ENCODE measurements around the gene KIF26A. TPM values are rescaled to one million over a fixed set of nuclear protein-coding genes. Genes with fewer than 3 reads are reported as not detected.

Gene KIF26A
- total RNA-seq, 2 donors from 2014 or later, result 2.0 to 3.9 TPM

DNA sequence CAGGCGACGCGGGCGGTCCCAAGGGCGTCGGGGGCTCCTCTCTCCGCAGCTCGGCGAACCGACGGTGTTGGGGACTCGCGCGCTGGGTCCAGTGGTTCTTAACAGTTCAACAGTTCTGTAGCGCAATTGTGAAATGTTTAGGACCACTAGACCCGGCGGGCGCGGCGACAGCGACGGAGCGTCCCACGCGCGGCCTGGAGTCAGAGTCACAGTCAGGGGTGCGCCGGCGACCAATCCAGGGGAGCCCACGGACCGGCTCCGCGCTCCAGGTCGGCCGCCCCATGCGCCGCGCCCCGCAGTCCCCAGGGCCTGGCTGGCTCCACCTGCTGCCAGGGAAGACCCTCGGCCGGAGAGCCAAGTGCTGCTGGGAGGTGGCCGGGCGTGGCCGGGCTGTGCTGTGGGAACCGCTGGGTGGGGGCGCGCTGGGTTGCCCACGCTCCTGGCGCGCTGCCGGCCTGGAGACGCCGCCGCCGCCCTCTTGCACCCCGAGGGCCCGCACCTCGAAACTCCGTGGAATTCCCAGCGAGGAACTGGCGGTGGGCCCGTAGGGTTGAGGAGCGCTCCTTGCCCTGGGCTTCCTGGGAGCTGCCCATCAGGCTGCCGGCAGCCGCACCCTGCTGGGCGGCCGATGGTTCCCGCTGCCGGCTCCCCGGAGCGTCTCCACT is 20.9 kb upstream of the KIF26A start:
- DNase-seq (ENCODE audit: low spot score) (no peak), ATAC-seq (ENCODE audit: insufficient number of reproducible peaks, low FRiP score, low read depth) (no peak)
- peak overlapping the region; percentile 64 for H3K4me3 ChIP-seq
- no peak for TF ChIP-seq CTCF (IDR thresholded peaks at IDR 0.05)
- no peaks in the 10 kb centered on the region for H3K36me3 ChIP-seq
- H3K4me1 ChIP-seq (ENCODE audit: control insufficient read depth in 1 of 2, low read depth in 2 of 2), result peaks cover 0 to 16% of the 10 kb centered on the region in 2 donors
- H3K27me3 ChIP-seq (replicated peaks; ENCODE audit: insufficient read depth), result no peaks in the 10 kb centered on the region
- H3K27ac ChIP-seq, result no peak overlapping the region
- no peaks in the 10 kb centered on the region for H3K9me3 ChIP-seq

GRCh38 chr14:104118006-104118844 is 20.2 kb upstream of the KIF26A start:
- no peak overlapping the region for H3K27ac ChIP-seq
- H3K4me1 ChIP-seq (ENCODE audit: control insufficient read depth in 1 of 2, low read depth in 2 of 2), result peaks cover 0 to 16% of the 10 kb centered on the region in 2 donors
- ATAC-seq (ENCODE audit: insufficient number of reproducible peaks, low FRiP score, low read depth), result no peak
- H3K27me3 ChIP-seq (replicated peaks; ENCODE audit: insufficient read depth), result no peaks in the 10 kb centered on the region
- no peak for DNase-seq (ENCODE audit: low spot score)
- no peaks in the 10 kb centered on the region for H3K36me3 ChIP-seq
- no peak for TF ChIP-seq CTCF (IDR thresholded peaks at IDR 0.05)
- no peaks in the 10 kb centered on the region for H3K9me3 ChIP-seq
- no peak overlapping the region for H3K4me3 ChIP-seq

DNA sequence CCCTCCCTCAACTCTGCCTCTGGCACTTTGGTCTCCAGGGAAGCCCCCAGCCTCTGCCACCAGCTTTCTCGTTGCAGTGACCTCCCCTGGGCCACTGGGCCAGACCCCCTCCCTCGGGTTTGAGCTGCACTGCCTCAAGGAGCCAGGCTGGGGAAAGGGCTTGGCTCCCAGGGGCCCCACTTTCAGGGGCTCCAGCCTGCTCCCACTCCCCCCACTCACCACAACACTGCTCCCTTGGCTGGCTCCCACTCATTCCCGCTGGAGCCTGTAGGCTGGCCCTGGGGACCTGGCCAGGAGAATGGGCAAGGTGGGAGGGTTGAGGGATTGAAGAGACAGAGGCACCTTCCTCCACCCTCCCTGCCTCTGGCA is 19.3 kb upstream of the KIF26A start:
- Histone ChIP-seq H3K4me3 (no peak overlapping the region), H3K9me3 (peaks cover 4% of the 10 kb centered on the region), H3K27ac (no peak overlapping the region), H3K27me3 (replicated peaks; ENCODE audit: insufficient read depth) (no peaks in the 10 kb centered on the region), H3K4me1 (ENCODE audit: control insufficient read depth in 1 of 2, low read depth in 2 of 2) (peaks cover 0 to 16% of the 10 kb centered on the region in 2 donors), H3K36me3 (no peaks in the 10 kb centered on the region)
- no peak for TF ChIP-seq CTCF (IDR thresholded peaks at IDR 0.05)
- ATAC-seq (ENCODE audit: insufficient number of reproducible peaks, low FRiP score, low read depth), result no peak
- no peak for DNase-seq (ENCODE audit: low spot score)

- no peak for ATAC-seq (ENCODE audit: insufficient number of reproducible peaks, low FRiP score, low read depth)
- no peaks in the 10 kb centered on the region for H3K27me3 ChIP-seq (replicated peaks; ENCODE audit: insufficient read depth)
- no peak for DNase-seq (ENCODE audit: low spot score)
- no peak overlapping the region for H3K27ac ChIP-seq
- no peaks in the 10 kb centered on the region for H3K36me3 ChIP-seq
- peaks cover 0 to 16% of the 10 kb centered on the region in 2 donors for H3K4me1 ChIP-seq (ENCODE audit: control insufficient read depth in 1 of 2, low read depth in 2 of 2)
- H3K9me3 ChIP-seq, result peaks cover 6% of the 10 kb centered on the region
- TF ChIP-seq CTCF (IDR thresholded peaks at IDR 0.05), result no peak
- no peak overlapping the region for H3K4me3 ChIP-seq
Measured at GRCh38 chr14:104119488-104120251, 18.7 kb upstream of the KIF26A start.

GRCh38 chr14:104120281-104120741 is 18.1 kb upstream of the KIF26A start:
- no peak for TF ChIP-seq CTCF (IDR thresholded peaks at IDR 0.05)
- Histone ChIP-seq H3K27me3 (replicated peaks; ENCODE audit: insufficient read depth) (no peaks in the 10 kb centered on the region), H3K27ac (no peak overlapping the region), H3K36me3 (no peaks in the 10 kb centered on the region), H3K4me1 (ENCODE audit: control insufficient read depth in 1 of 2, low read depth in 2 of 2) (peaks cover 0 to 16% of the 10 kb centered on the region in 2 donors), H3K9me3 (peaks cover 10% of the 10 kb centered on the region), H3K4me3 (no peak overlapping the region)
- ATAC-seq (ENCODE audit: insufficient number of reproducible peaks, low FRiP score, low read depth), result no peak
- DNase-seq (ENCODE audit: low spot score), result no peak

All from thoracic aorta (tissue), 2 donors.